Brain microvascular endothelial cell (primary cell): ENCODE measurements around the gene DES.

ENCODE experiments used
- DNase-seq: peaks from one replicate; pipeline ENCODE4 v3.0.0-alpha.2; 2020
- H3K27ac ChIP-seq: fragments of 250-450 bp; sonication (Bioruptor Pico); 2 replicates; pipeline ENCODE4 v1.5.1; 2020; ENCODE audit warnings: mild to moderate bottlenecking, moderate library complexity
- H3K27me3 ChIP-seq: fragments of 250-450 bp; sonication (Bioruptor Pico); replicated peaks from 2 replicates; pipeline ENCODE4 v1.5.1; 2020; ENCODE audit warnings: mild to moderate bottlenecking
- H3K36me3 ChIP-seq: fragments of 250-450 bp; sonication (Bioruptor Pico); replicated peaks from 2 replicates; pipeline ENCODE4 v1.5.1; 2020; ENCODE audit warnings: mild to moderate bottlenecking
- H3K4me3 ChIP-seq: 2 replicates; pipeline ENCODE4 v1.5.1; 2011; ENCODE audit warnings: low read depth, mild to moderate bottlenecking, control low read depth, low read length, moderate library complexity
- CTCF ChIP-seq: IDR thresholded peaks from 2 replicates; pipeline ENCODE4 v1.5.1; 2011; ENCODE audit warnings: low read depth, mild to moderate bottlenecking, moderate library complexity, low read length, control low read depth, inconsistent platforms; ENCODE audit errors: missing control alignments
- in situ Hi-C: cut with HindIII; loops from 2 replicates; pipeline ENCODE4 v1.10.0; 2017; ENCODE audit warnings: low sequenced_read_pairs, low pct_ligation_motif_present

Gene DES

GRCh38 chr2:219423652-219424377 is 5.6 kb downstream of the DES start:
- no peak for DNase-seq
- Histone ChIP-seq H3K27ac (no peak overlapping the region), H3K36me3 (no peaks in the 10 kb centered on the region), H3K27me3 (peaks cover 3% of the 10 kb centered on the region), H3K4me3 (no peak overlapping the region)
- TF ChIP-seq CTCF, result no peak
- in situ Hi-C loops, result no loop called here

DNA sequence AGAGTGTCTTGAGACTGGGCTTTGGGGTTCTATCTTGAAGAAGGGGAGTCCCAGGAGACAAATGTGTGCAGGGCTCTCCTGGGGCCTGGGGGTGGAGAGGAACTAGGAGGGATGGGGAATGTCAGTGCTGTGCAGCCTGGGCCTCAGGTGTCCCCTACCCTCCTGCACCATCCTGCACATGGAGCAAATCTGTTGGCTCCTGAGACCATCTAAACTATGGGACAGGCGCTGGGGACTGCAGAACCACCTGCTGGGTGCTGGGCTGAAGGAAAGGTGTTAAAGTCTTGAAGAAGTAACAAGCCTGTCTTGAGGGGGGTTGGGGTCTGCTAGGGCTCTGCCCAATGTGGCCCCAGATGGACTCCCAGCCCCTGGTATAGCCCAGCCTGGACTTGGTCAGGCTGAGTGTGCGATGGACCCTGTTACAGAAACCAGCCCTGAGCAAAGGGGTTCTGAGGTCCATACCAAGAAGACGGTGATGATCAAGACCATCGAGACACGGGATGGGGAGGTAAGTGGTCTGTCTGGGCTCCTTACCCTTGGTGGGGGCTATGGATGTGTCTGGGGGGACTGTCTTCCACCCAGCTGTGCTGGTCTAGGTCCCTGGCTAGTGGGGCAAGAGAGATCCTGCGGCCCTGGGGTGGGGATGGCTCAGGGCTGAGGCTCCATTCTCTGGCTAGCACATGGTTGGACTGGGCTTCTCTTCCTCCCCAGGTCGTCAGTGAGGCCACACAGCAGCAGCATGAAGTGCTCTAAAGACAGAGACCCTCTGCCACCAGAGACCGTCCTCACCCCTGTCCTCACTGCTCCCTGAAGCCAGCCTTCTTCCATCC is 7.3 kb downstream of the DES start:
- no peak for DNase-seq
- in situ Hi-C loops, result no loop called here
- Histone ChIP-seq H3K36me3 (no peaks in the 10 kb centered on the region), H3K4me3 (no peak overlapping the region), H3K27ac (no peak overlapping the region), H3K27me3 (no peaks in the 10 kb centered on the region)
- no peak for TF ChIP-seq CTCF

DNA sequence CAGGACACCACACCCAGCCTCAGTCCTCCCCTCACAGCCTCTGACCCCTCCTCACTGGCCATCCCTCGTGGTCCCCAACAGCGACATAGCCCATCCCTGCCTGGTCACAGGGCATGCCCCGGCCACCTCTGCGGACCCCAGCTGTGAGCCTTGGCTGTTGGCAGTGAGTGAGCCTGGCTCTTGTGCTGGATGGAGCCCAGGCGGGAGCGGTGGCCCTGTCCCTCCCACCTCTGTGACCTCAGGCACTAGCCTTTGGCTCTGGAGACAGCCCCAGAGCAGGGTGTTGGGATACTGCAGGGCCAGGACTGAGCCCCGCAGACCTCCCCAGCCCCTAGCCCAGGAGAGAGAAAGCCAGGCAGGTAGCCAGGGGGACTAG is 7.9 kb downstream of the DES start:
- TF ChIP-seq CTCF, result no peak
- Histone ChIP-seq H3K36me3 (no peaks in the 10 kb centered on the region), H3K27me3 (no peaks in the 10 kb centered on the region), H3K4me3 (no peak overlapping the region), H3K27ac (no peak overlapping the region)
- no peak for DNase-seq
- in situ Hi-C loops, result no loop called here

DNA sequence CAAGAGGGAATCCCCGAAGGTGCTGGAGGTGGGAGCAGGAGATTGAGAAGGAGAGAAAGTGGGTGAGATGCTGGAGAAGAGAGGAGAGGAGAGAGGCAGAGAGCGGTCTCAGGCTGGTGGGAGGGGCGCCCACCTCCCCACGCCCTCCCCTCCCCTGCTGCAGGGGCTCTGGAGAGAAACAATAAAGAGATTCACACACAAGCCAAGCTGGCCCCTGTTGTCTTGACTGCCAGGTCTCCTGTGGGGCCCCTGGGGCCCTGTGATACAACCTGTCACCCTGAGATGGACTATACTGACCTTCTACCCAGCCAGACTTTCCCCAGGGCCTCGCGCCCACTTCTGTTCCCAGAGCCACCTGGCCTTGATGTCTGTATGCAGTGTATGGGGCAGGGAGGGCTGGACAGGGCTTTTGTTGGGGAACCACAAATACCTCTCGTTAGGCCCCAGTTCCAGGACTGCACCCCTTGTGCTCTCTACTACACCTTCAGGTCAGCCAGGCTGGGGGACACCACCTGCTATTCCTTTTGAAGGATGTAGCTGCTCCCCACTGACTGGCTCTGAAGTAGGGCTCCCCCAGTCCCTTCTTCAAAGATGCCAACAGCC is 8.5 kb downstream of the DES start:
- Histone ChIP-seq H3K36me3 (no peaks in the 10 kb centered on the region), H3K27me3 (no peaks in the 10 kb centered on the region), H3K4me3 (no peak overlapping the region), H3K27ac (no peak overlapping the region)
- in situ Hi-C loops, result no loop called here
- DNase-seq, result no peak
- TF ChIP-seq CTCF, result no peak

GRCh38 chr2:219428469-219428868 is 10.3 kb downstream of the DES start:
- no peak for TF ChIP-seq CTCF
- no peaks in the 10 kb centered on the region for H3K27me3 ChIP-seq
- in situ Hi-C loops, result no loop called here
- H3K36me3 ChIP-seq, result no peaks in the 10 kb centered on the region
- no peak overlapping the region for H3K4me3 ChIP-seq
- DNase-seq, result no peak
- no peak overlapping the region for H3K27ac ChIP-seq
